Activated naive CD8-positive, alpha-beta T cell treated with anti-CD3 and anti-CD28 coated beads for 36 hours (primary cell): ENCODE measurements around the gene NT5DC4. TPM values are rescaled to one million over a fixed set of nuclear protein-coding genes. Genes with fewer than 3 reads are reported as not detected.
A peak's percentile ranks its signal among the peaks of the same experiment; 100 is the strongest.
"Not testable (repeated sequence)": the region's sequence is repeated elsewhere in the genome, so short reads cannot be mapped to it uniquely, and the experiment has no call there.

ENCODE experiments used
- DNase-seq: peaks from one replicate; pipeline ENCODE4 v3.0.0; 2021
- H3K27ac Mint-ChIP-seq: one replicate; pipeline ENCODE4 v1.8.0; 2022; ENCODE audit warnings: mild to moderate bottlenecking, moderate library complexity, mixed read lengths
- H3K27me3 Mint-ChIP-seq: one replicate; pipeline ENCODE4 v1.8.0; 2022; ENCODE audit warnings: mild to moderate bottlenecking, mixed read lengths
- H3K36me3 Mint-ChIP-seq: one replicate; pipeline ENCODE4 v1.8.0; 2021; ENCODE audit warnings: mild to moderate bottlenecking, mixed read lengths
- H3K4me1 Mint-ChIP-seq: one replicate; pipeline ENCODE4 v1.8.0; 2021; ENCODE audit warnings: mixed read lengths
- H3K4me3 Mint-ChIP-seq: one replicate; pipeline ENCODE4 v1.8.0; 2022; ENCODE audit warnings: mild to moderate bottlenecking, moderate library complexity, mixed read lengths
- H3K9me3 Mint-ChIP-seq: one replicate; pipeline ENCODE4 v1.8.0; 2022; ENCODE audit warnings: mixed read lengths
- total RNA-seq, 2 experiments: library from RNA; stranded (reverse); gene quantifications; one replicate each; pipeline ENCODE4 v1.2.3, GENCODE V29; 2021

Gene NT5DC4
- total RNA-seq, 2 experiments from 2014 or later, result not detected

- Mint-ChIP-seq H3K4me3 (no peak overlapping the region), H3K36me3 (no peaks in the 10 kb centered on the region), H3K27me3 (peaks cover 5% of the 10 kb centered on the region), H3K9me3 (no peaks in the 10 kb centered on the region), H3K27ac (no peak overlapping the region), H3K4me1 (peaks cover 22% of the 10 kb centered on the region)
- DNase-seq, result no peak
Observed at GRCh38 chr2:112691881-112692281, 28.9 kb upstream of the NT5DC4 start.

- no peaks in the 10 kb centered on the region for H3K9me3 Mint-ChIP-seq
- H3K27ac Mint-ChIP-seq, result peak overlapping the region; percentile 5
- DNase-seq, result peak; percentile 63
- no peak overlapping the region for H3K4me3 Mint-ChIP-seq
- no peaks in the 10 kb centered on the region for H3K36me3 Mint-ChIP-seq
- peaks cover 22% of the 10 kb centered on the region for H3K4me1 Mint-ChIP-seq
- H3K27me3 Mint-ChIP-seq, result peaks cover 5% of the 10 kb centered on the region
Observed at GRCh38 chr2:112692495-112692911, 28.3 kb upstream of the NT5DC4 start.

GRCh38 chr2:112692918-112693317 is 27.9 kb upstream of the NT5DC4 start:
- no peaks in the 10 kb centered on the region for H3K9me3 Mint-ChIP-seq
- peak; percentile 27 for DNase-seq
- H3K4me3 Mint-ChIP-seq, result no peak overlapping the region
- peaks cover 22% of the 10 kb centered on the region for H3K4me1 Mint-ChIP-seq
- H3K27ac Mint-ChIP-seq, result peak overlapping the region; percentile 5
- no peaks in the 10 kb centered on the region for H3K36me3 Mint-ChIP-seq
- H3K27me3 Mint-ChIP-seq, result peaks cover 5% of the 10 kb centered on the region

GRCh38 chr2:112693596-112693995 is 27.2 kb upstream of the NT5DC4 start:
- Mint-ChIP-seq H3K36me3 (no peaks in the 10 kb centered on the region), H3K27ac (peak overlapping the region; percentile 34), H3K4me1 (peaks cover 22% of the 10 kb centered on the region), H3K27me3 (peaks cover 5% of the 10 kb centered on the region), H3K4me3 (no peak overlapping the region), H3K9me3 (no peaks in the 10 kb centered on the region)
- no peak for DNase-seq

- peaks cover 5% of the 10 kb centered on the region for H3K27me3 Mint-ChIP-seq
- H3K27ac Mint-ChIP-seq, result no peak overlapping the region
- peaks cover 22% of the 10 kb centered on the region for H3K4me1 Mint-ChIP-seq
- H3K4me3 Mint-ChIP-seq, result no peak overlapping the region
- no peaks in the 10 kb centered on the region for H3K36me3 Mint-ChIP-seq
- H3K9me3 Mint-ChIP-seq, result no peaks in the 10 kb centered on the region
- DNase-seq, result no peak
Observed at GRCh38 chr2:112694182-112694581, 26.6 kb upstream of the NT5DC4 start.

- Mint-ChIP-seq H3K4me3 (no peak overlapping the region), H3K9me3 (no peaks in the 10 kb centered on the region), H3K27me3 (peaks cover 5% of the 10 kb centered on the region), H3K4me1 (no peaks in the 10 kb centered on the region), H3K27ac (no peak overlapping the region), H3K36me3 (no peaks in the 10 kb centered on the region)
- DNase-seq, result no peak
Observed at GRCh38 chr2:112698834-112699515, 21.8 kb upstream of the NT5DC4 start.

GRCh38 chr2:112699984-112700667 is 20.7 kb upstream of the NT5DC4 start:
- Mint-ChIP-seq H3K27ac (no peak overlapping the region), H3K9me3 (no peaks in the 10 kb centered on the region), H3K27me3 (peaks cover 12% of the 10 kb centered on the region), H3K4me1 (no peaks in the 10 kb centered on the region), H3K36me3 (peaks cover 2% of the 10 kb centered on the region), H3K4me3 (no peak overlapping the region)
- DNase-seq, result no peak

GRCh38 chr2:112701052-112701451 is 19.8 kb upstream of the NT5DC4 start:
- DNase-seq, result no peak
- Mint-ChIP-seq H3K36me3 (peaks cover 2% of the 10 kb centered on the region), H3K9me3 (no peaks in the 10 kb centered on the region), H3K4me1 (peaks cover 7% of the 10 kb centered on the region), H3K27me3 (peaks cover 20% of the 10 kb centered on the region), H3K4me3 (no peak overlapping the region), H3K27ac (no peak overlapping the region)

- no peak for DNase-seq
- H3K9me3 Mint-ChIP-seq, result no peaks in the 10 kb centered on the region
- no peak overlapping the region for H3K4me3 Mint-ChIP-seq
- peaks cover 19% of the 10 kb centered on the region for H3K4me1 Mint-ChIP-seq
- no peak overlapping the region for H3K27ac Mint-ChIP-seq
- H3K36me3 Mint-ChIP-seq, result peaks cover 2% of the 10 kb centered on the region
- H3K27me3 Mint-ChIP-seq, result peaks cover 28% of the 10 kb centered on the region
Observed at GRCh38 chr2:112703684-112704083, 17.1 kb upstream of the NT5DC4 start.

- DNase-seq, result no peak
- no peaks in the 10 kb centered on the region for H3K9me3 Mint-ChIP-seq
- no peak overlapping the region for H3K27ac Mint-ChIP-seq
- H3K36me3 Mint-ChIP-seq, result peaks cover 2% of the 10 kb centered on the region
- H3K4me3 Mint-ChIP-seq, result no peak overlapping the region
- peaks cover 19% of the 10 kb centered on the region for H3K4me1 Mint-ChIP-seq
- H3K27me3 Mint-ChIP-seq, result peaks cover 28% of the 10 kb centered on the region
Observed at GRCh38 chr2:112705575-112705974, 15.2 kb upstream of the NT5DC4 start.

GRCh38 chr2:112706170-112706664 is 14.6 kb upstream of the NT5DC4 start:
- Mint-ChIP-seq H3K27me3 (peaks cover 28% of the 10 kb centered on the region), H3K4me1 (peaks cover 19% of the 10 kb centered on the region), H3K4me3 (no peak overlapping the region), H3K9me3 (no peaks in the 10 kb centered on the region), H3K27ac (no peak overlapping the region), H3K36me3 (peaks cover 2% of the 10 kb centered on the region)
- DNase-seq, result peak; percentile 63

- H3K9me3 Mint-ChIP-seq, H3K4me3 Mint-ChIP-seq, DNase-seq, H3K27ac Mint-ChIP-seq, H3K36me3 Mint-ChIP-seq: not testable (repeated sequence)
- H3K4me1 Mint-ChIP-seq, result peaks cover 19% of the 10 kb centered on the region
- H3K27me3 Mint-ChIP-seq, result peaks cover 28% of the 10 kb centered on the region
Observed at GRCh38 chr2:112706947-112707346, 13.9 kb upstream of the NT5DC4 start.

GRCh38 chr2:112708968-112709367 is 11.9 kb upstream of the NT5DC4 start:
- no peak for DNase-seq
- Mint-ChIP-seq H3K27me3 (peaks cover 23% of the 10 kb centered on the region), H3K36me3 (peaks cover 2% of the 10 kb centered on the region), H3K4me1 (peaks cover 25% of the 10 kb centered on the region), H3K4me3 (no peak overlapping the region), H3K27ac (no peak overlapping the region), H3K9me3 (no peaks in the 10 kb centered on the region)

- H3K9me3 Mint-ChIP-seq, result no peaks in the 10 kb centered on the region
- H3K4me1 Mint-ChIP-seq, result peaks cover 25% of the 10 kb centered on the region
- DNase-seq, result no peak
- no peak overlapping the region for H3K27ac Mint-ChIP-seq
- H3K27me3 Mint-ChIP-seq, result peaks cover 20% of the 10 kb centered on the region
- H3K36me3 Mint-ChIP-seq, result peaks cover under 1% of the 10 kb centered on the region
- H3K4me3 Mint-ChIP-seq, result no peak overlapping the region
Observed at GRCh38 chr2:112709703-112710102, 11.1 kb upstream of the NT5DC4 start.

- Mint-ChIP-seq H3K4me3 (no peak overlapping the region), H3K27me3 (peaks cover 7% of the 10 kb centered on the region), H3K9me3 (no peaks in the 10 kb centered on the region), H3K4me1 (peaks cover 16% of the 10 kb centered on the region), H3K36me3 (no peaks in the 10 kb centered on the region), H3K27ac (no peak overlapping the region)
- DNase-seq, result no peak
Observed at GRCh38 chr2:112710956-112711750, 9.7 kb upstream of the NT5DC4 start.
